CD1c-positive myeloid dendritic cell (primary cell): ENCODE data around the gene DRD2.

ENCODE experiments used
- DNase-seq: peaks from one replicate; pipeline ENCODE4 v3.0.0-alpha.2; 2016; ENCODE audit errors: extremely low spot score

DRD2 gene

GRCh38 chr11:113446112-113446511, 29.1 kb downstream of the DRD2 start:
- DNase-seq = no peak

GRCh38 chr11:113444502-113445123, 30.6 kb downstream of the DRD2 start:
- no peak for DNase-seq

GRCh38 chr11:113440816-113441215, 34.4 kb downstream of the DRD2 start:
- DNase-seq = no peak

GRCh38 chr11:113436672-113437252, 38.4 kb downstream of the DRD2 start:
- no peak for DNase-seq

- DNase-seq = no peak
These were observed 39.8 kb downstream of the DRD2 start for GRCh38 chr11:113435190-113435968.

GRCh38 chr11:113431746-113432145, 43.5 kb downstream of the DRD2 start:
- DNase-seq = no peak

GRCh38 chr11:113426686-113427085, 48.5 kb downstream of the DRD2 start:
- no peak for DNase-seq

- no peak for DNase-seq
These were observed 54.4 kb downstream of the DRD2 start for GRCh38 chr11:113420808-113421207.

GRCh38 chr11:113419454-113420003, 55.7 kb downstream of the DRD2 start:
- DNase-seq = no peak

- DNase-seq = no peak
These were observed 57.8 kb downstream of the DRD2 start for GRCh38 chr11:113417428-113417827.

- no peak for DNase-seq
These were observed 59.9 kb downstream of the DRD2 start for GRCh38 chr11:113415343-113415742.

GRCh38 chr11:113412675-113413074, 62.5 kb downstream of the DRD2 start:
- no peak for DNase-seq

- no peak for DNase-seq
These were observed 63.7 kb downstream of the DRD2 start for GRCh38 chr11:113411536-113411935.

- DNase-seq = no peak
These were observed 64.6 kb downstream of the DRD2 start for GRCh38 chr11:113410414-113411135.

- DNase-seq = no peak
These were observed 65.7 kb downstream of the DRD2 start for GRCh38 chr11:113409526-113409925.

GRCh38 chr11:113408887-113409286, 66.3 kb downstream of the DRD2 start:
- no peak for DNase-seq

GRCh38 chr11:113408206-113408605, 67.0 kb downstream of the DRD2 start:
- no peak for DNase-seq

- no peak for DNase-seq
These were observed 68.0 kb downstream of the DRD2 start for GRCh38 chr11:113407163-113407562.

GRCh38 chr11:113405724-113406478, 69.3 kb downstream of the DRD2 start:
- no peak for DNase-seq

- no peak for DNase-seq
These were observed 70.3 kb downstream of the DRD2 start for GRCh38 chr11:113404859-113405430.

GRCh38 chr11:113401718-113402117, 73.5 kb downstream of the DRD2 start:
- peak; percentile 2 for DNase-seq
